HepG2 (cell line): Measurements from ENCODE around the gene POLR3E. TPM values are rescaled to one million over a fixed set of nuclear protein-coding genes. Genes with fewer than 3 reads are reported as not detected.
A peak's percentile ranks its signal among the peaks of the same experiment; 100 is the strongest.

Experiments
- ATAC-seq: fragments of 200-7000 bp; cut with Tn5 transposase; 3 replicates; pipeline ENCODE4 v1.9.1; 2020; ENCODE audit warnings: mild to moderate bottlenecking, moderate library complexity
- BruUV-seq: library from RNA; stranded (reverse); fragments of 400-500 nt; replicated peaks from 2 replicates; lab custom pipeline; 2021; lab: Mats Ljungman, UMichigan
- CTCF ChIA-PET: fragments of 300-600 bp; formaldehyde crosslinking; extraction: SDS; loops from one replicate; lab custom pipeline; 2021; ENCODE audit warnings: low total read pairs, inconsistent platforms, low intra/inter-chr PET ratio; lab: Yijun Ruan, JAX
- POLR2A ChIA-PET: fragments of 350-600 bp; sonication (Branson Sonifier 250); formaldehyde crosslinking; loops from one replicate; lab custom pipeline; 2020; ENCODE audit warnings: antibody characterized with exemption, inconsistent platforms; lab: Yijun Ruan, JAX
- DNase-seq: peaks from one replicate; pipeline ENCODE4 v3.0.0-alpha.2; 2015; ENCODE audit warnings: low spot score
- FAIRE-seq: peaks from 3 replicates; lab custom pipeline; 2011; peaks lifted over from hg19 to GRCh38; lab: Jason Lieb, UNC
- H2AFZ ChIP-seq: one replicate; pipeline ENCODE4 v1.6.1; 2011; ENCODE audit warnings: low read length, inconsistent platforms
- H3K27ac ChIP-seq: fragments of 300-600 bp; 3 replicates; pipeline ENCODE4 v1.8.0; 2011; ENCODE audit warnings: mixed run types, mild to moderate bottlenecking, mixed read lengths, low read length, inconsistent platforms; ENCODE audit not compliant: insufficient read depth; ENCODE audit errors: extremely low read length
- H3K27me3 ChIP-seq, 2 experiments: fragments of 200-600 bp in 1 of 2; 2 replicates in 1 of 2; 3 replicates in 1 of 2; pipeline versions ENCODE4 v1.6.0 to v1.8.0; 2011; ENCODE audit warnings: low read length in 2 of 2, mild to moderate bottlenecking in 2 of 2, moderate library complexity in 2 of 2, inconsistent platforms in 1 of 2; ENCODE audit not compliant: insufficient read depth in 2 of 2, control insufficient read depth in 1 of 2
- H3K36me3 ChIP-seq, 2 experiments: fragments of 200-600 bp in 1 of 2; replicated peaks in 1 of 2; 2 replicates in 1 of 2; 3 replicates in 1 of 2; pipeline versions ENCODE4 v1.5.1 to v1.8.0; 2011; ENCODE audit warnings: low read length in 2 of 2, inconsistent platforms in 1 of 2; ENCODE audit not compliant: insufficient read depth in 2 of 2, control insufficient read depth in 1 of 2
- H3K4me1 ChIP-seq: 2 replicates; pipeline ENCODE4 v1.5.1; 2012; ENCODE audit warnings: low read length, inconsistent platforms; ENCODE audit not compliant: insufficient read depth
- H3K4me2 ChIP-seq: 2 replicates; pipeline ENCODE4 v1.6.0; 2011; ENCODE audit warnings: low read depth, low read length, inconsistent platforms
- H3K4me3 ChIP-seq, 3 experiments: fragments of 200-600 bp in 1 of 3; sonication (generic), shearing (Covaris generic) in 1 of 3; replicated peaks in 1 of 3; 2 replicates each; pipeline ENCODE4 v1.5.1; 2011 to 2016; ENCODE audit warnings: low read length in 3 of 3, inconsistent platforms in 2 of 3, low read depth in 2 of 3, mild to moderate bottlenecking in 2 of 3, control low read depth in 1 of 3, mixed read lengths in 1 of 3; ENCODE audit not compliant: insufficient read depth in 1 of 3
- H3K79me2 ChIP-seq: one replicate; pipeline ENCODE4 v1.6.1; 2011; ENCODE audit warnings: low read length, inconsistent platforms; ENCODE audit not compliant: insufficient read depth
- H3K9ac ChIP-seq: 2 replicates; pipeline ENCODE4 v1.6.0; 2011; ENCODE audit warnings: mild to moderate bottlenecking, low read depth, low read length, inconsistent platforms; ENCODE audit not compliant: insufficient read depth
- H3K9me3 ChIP-seq: 2 replicates; pipeline ENCODE4 v1.5.1; 2012; ENCODE audit warnings: mild to moderate bottlenecking, low read length
- H4K20me1 ChIP-seq: 2 replicates; pipeline ENCODE4 v1.6.0; 2011; ENCODE audit warnings: inconsistent platforms, mild to moderate bottlenecking, low read length, moderate library complexity; ENCODE audit not compliant: insufficient read depth
- AGO2 ChIP-seq: fragments of 200-400 bp; formaldehyde crosslinking; optimal IDR thresholded peaks from 2 replicates; pipeline ENCODE3; 2017; ENCODE audit warnings: mild to moderate bottlenecking, low read depth, low read length, moderate library complexity
- FOXA1 ChIP-seq, 2 experiments: fragments of 450-650 bp in 1 of 2; sonication (generic) in 1 of 2; formaldehyde crosslinking in 1 of 2; IDR thresholded peaks; 2 replicates each; pipeline versions ENCODE4 v1.4.0 to v1.6.1; 2016 to 2020; ENCODE audit warnings: missing genetic modification reagents in 1 of 2
- FOXO1 ChIP-seq: sonication (generic); formaldehyde crosslinking; IDR thresholded peaks from 2 replicates; pipeline ENCODE4 v1.4.0; 2020; ENCODE audit warnings: missing genetic modification reagents
- PTBP1 ChIP-seq: fragments of 200-400 bp; formaldehyde crosslinking; IDR thresholded peaks from 2 replicates; pipeline ENCODE4 v1.6.1; 2018; ENCODE audit warnings: low read length, low read depth; ENCODE audit not compliant: poor library complexity, severe bottlenecking
- RBM22 ChIP-seq: fragments of 200-400 bp; formaldehyde crosslinking; optimal IDR thresholded peaks from 2 replicates; pipeline ENCODE3; 2017; ENCODE audit warnings: mild to moderate bottlenecking, low read length, moderate library complexity
- SALL1 ChIP-seq: sonication (generic); formaldehyde crosslinking; IDR thresholded peaks from 2 replicates; pipeline ENCODE4 v1.8.0; 2022; ENCODE audit warnings: mild to moderate bottlenecking, missing genetic modification reagents
- SRSF9 ChIP-seq: fragments of 200-400 bp; formaldehyde crosslinking; IDR thresholded peaks from 2 replicates; pipeline ENCODE4 v1.6.1; 2018; ENCODE audit warnings: borderline replicate concordance, mild to moderate bottlenecking, low read depth, low read length; ENCODE audit not compliant: insufficient read depth, poor library complexity, severe bottlenecking
- TEAD3 ChIP-seq: optimal IDR thresholded peaks from 2 replicates; pipeline ENCODE3; 2016; ENCODE audit warnings: borderline replicate concordance
- ZBTB38 ChIP-seq: sonication (generic); formaldehyde crosslinking; IDR thresholded peaks from 2 replicates; pipeline ENCODE4 v1.5.1; 2020; ENCODE audit warnings: mild to moderate bottlenecking, missing genetic modification reagents
- ZKSCAN5 ChIP-seq: sonication (generic); formaldehyde crosslinking; IDR thresholded peaks from 2 replicates; pipeline ENCODE4 v1.5.1; 2020; ENCODE audit warnings: mild to moderate bottlenecking, missing genetic modification reagents
- ZNF660 ChIP-seq: sonication (generic); formaldehyde crosslinking; IDR thresholded peaks from 2 replicates; pipeline ENCODE4 v1.5.1; 2020; ENCODE audit warnings: mild to moderate bottlenecking, low read depth, missing genetic modification reagents, borderline replicate concordance
- ZNF768 ChIP-seq: sonication (generic); formaldehyde crosslinking; IDR thresholded peaks from 2 replicates; pipeline ENCODE4 v1.4.0; 2020; ENCODE audit warnings: missing genetic modification reagents
- WGBS: methylation state at CpG from one replicate; pipeline ENCODE4 v1.1.6; 2017; ENCODE audit warnings: low lambda C conversion rate; 5-methylcytosine and 5-hydroxymethylcytosine counted together
- in situ Hi-C: cut with HindIII; loops from 2 replicates; pipeline ENCODE4 v1.10.0; 2017; ENCODE audit warnings: low pct_unique_long_range_greater_than_20kb; ENCODE audit not compliant: extremely low pct_ligation_motif_present
- intact Hi-C: fragments of 100-400 bp; cut with micrococcal nuclease; formaldehyde crosslinking; loops from one replicate; pipeline ENCODE4 v1.10.0; 2022; ENCODE audit not compliant: unreplicated experiment
- polyA plus RNA-seq, 8 experiments: library from polyadenylated mRNA; depleted of rRNA in 3 of 8; stranded (reverse) in 7 of 8; unstranded in 1 of 8; fragments of >200 nt; fragmentation: Illumina TruSeq in 4 of 8; extraction: Trizol in 4 of 8; gene quantifications; 2 replicates each; pipeline versions ENCODE4 v1.2.1 to v1.2.3, GENCODE V29; 2011 to 2016; ENCODE audit warnings: low read depth in 4 of 8, missing spikeins in 1 of 8, mixed read lengths in 1 of 8; ENCODE audit not compliant: insufficient read depth in 1 of 8
- total RNA-seq, 5 experiments: library from RNA; depleted of rRNA; stranded (reverse); fragments of >200 nt; fragmentation: Illumina TruSeq; extraction: Trizol; gene quantifications; 2 replicates each; pipeline ENCODE4 v1.2.3, GENCODE V29; 2016; ENCODE audit warnings: low read depth in 1 of 5
- TF ChIP-seq, protein P1 (sequence below): sonication (generic); formaldehyde crosslinking; IDR thresholded peaks from 2 replicates; pipeline ENCODE4 v1.5.1; 2020; ENCODE audit warnings: mild to moderate bottlenecking, moderate library complexity, missing genetic modification reagents
- TF ChIP-seq, protein P2 (sequence below): sonication (generic); formaldehyde crosslinking; IDR thresholded peaks from 2 replicates; pipeline ENCODE4 v1.4.0; 2020; ENCODE audit warnings: mild to moderate bottlenecking, missing genetic modification reagents
- TF ChIP-seq, protein P3 (sequence below): conservative IDR thresholded peaks from 2 replicates; pipeline ENCODE4 v1.6.1; 2018; ENCODE audit warnings: missing genetic modification reagents

Gene POLR3E
- total and polyA plus RNA-seq, 2 of the 13 experiments (the other 11 are each of a cell fraction or from before 2014, with no cell fraction given), result 135 to 262 TPM

DNA sequence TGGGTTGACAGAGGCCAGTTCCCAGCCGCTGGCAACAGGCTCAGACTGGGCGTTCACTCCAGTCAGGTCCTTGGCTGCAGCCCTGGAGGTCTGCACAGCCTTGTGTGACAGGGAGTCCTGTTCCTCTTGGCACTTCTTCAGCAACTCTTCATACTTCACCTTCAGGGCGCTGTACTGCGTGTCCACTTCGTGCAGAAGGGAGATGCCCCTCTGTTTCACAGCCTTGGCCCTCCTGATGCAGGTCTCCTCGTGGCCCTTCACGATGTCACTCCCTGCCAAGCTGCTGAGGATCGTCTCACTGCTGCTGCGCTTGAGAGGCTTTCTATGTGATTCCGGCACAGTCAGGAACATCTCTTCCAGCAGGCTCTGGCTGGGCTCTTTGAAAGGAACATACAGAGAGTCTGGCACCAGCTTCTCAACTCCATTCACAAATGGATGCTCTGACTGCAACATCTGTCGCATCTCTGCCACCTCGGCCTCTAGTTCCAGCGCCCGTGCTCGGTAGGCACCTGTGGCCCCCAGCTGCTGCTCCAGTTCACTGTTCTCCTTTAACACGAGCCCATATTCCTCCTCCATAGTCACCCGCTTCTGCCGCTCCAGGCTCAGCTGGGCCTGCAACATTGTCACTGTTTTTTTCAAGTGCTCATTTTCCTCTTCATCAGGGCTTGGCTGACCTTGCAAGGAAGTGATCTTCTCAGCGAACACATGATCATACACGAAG is 50.1 kb downstream of the POLR3E start:
- Histone ChIP-seq H3K4me1 (0 out of 2 replicates have a peak, but pooled peaks cover under 1% of the 10 kb centered on the region), H2AFZ (no peak overlapping the region), H3K9ac (no peak overlapping the region), H3K4me2 (no peak overlapping the region), H3K9me3 (no peaks in the 10 kb centered on the region), H4K20me1 (peaks cover 12% of the 10 kb centered on the region; the same call in 1 of the 2 replicates), H3K36me3 (peaks cover 39 to 69% of the 10 kb centered on the region in 2 experiments), H3K79me2 (peaks cover 12% of the 10 kb centered on the region), H3K4me3 (no peak overlapping the region), H3K27ac (no peak overlapping the region), H3K27me3 (no peaks in the 10 kb centered on the region)
- POLR2A ChIA-PET, result interaction anchor here (2.1 kb wide), 1 partner anchor 26 kb away, joined by 6 read pairs; no protein-coding TSS in a partner anchor
- no peak for FAIRE-seq
- no peak for DNase-seq
- intact Hi-C loops (no loop called here), in situ Hi-C loops (loop anchor here (25.0 kb wide), 2 partner anchors 785 to 1185 kb away; partner anchors contain the start of genes DNAH3 and LDAF1)
- CTCF ChIA-PET, result no interaction called here
- BruUV-seq, result no TSS peak
- peak; percentile 26 for ATAC-seq
- 96% methylated on average over 20 of the region's 20 CpGs for whole genome bisulfite sequencing
- TF ChIP-seq FOXO1 (CRISPR knock-in tag), result 0 out of 2 replicates have a peak, but pooled peaks have one; percentile 9
- peak; percentile 65 for TF ChIP-seq RBM22
- peak; percentile 47; the same call in 1 of the 2 replicates for TF ChIP-seq ZBTB38 (CRISPR knock-in tag)
- TF ChIP-seq, protein P1, sequence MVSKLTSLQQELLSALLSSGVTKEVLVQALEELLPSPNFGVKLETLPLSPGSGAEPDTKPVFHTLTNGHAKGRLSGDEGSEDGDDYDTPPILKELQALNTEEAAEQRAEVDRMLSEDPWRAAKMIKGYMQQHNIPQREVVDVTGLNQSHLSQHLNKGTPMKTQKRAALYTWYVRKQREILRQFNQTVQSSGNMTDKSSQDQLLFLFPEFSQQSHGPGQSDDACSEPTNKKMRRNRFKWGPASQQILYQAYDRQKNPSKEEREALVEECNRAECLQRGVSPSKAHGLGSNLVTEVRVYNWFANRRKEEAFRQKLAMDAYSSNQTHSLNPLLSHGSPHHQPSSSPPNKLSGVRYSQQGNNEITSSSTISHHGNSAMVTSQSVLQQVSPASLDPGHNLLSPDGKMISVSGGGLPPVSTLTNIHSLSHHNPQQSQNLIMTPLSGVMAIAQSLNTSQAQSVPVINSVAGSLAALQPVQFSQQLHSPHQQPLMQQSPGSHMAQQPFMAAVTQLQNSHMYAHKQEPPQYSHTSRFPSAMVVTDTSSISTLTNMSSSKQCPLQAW, result no peak
- no peak for TF ChIP-seq ZKSCAN5 (CRISPR knock-in tag)
- TF ChIP-seq, protein P2, sequence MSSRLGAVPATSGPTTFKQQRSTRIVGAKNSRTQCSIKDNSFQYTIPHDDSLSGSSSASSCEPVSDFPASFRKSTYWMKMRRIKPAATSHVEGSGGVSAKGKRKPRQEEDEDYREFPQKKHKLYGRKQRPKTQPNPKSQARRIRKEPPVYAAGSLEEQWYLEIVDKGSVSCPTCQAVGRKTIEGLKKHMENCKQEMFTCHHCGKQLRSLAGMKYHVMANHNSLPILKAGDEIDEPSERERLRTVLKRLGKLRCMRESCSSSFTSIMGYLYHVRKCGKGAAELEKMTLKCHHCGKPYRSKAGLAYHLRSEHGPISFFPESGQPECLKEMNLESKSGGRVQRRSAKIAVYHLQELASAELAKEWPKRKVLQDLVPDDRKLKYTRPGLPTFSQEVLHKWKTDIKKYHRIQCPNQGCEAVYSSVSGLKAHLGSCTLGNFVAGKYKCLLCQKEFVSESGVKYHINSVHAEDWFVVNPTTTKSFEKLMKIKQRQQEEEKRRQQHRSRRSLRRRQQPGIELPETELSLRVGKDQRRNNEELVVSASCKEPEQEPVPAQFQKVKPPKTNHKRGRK, result no peak
- 0 out of 2 replicates have a peak, but pooled peaks have one; percentile 7 for TF ChIP-seq SALL1 (CRISPR knock-in tag)
- TF ChIP-seq ZNF660, result no peak
- TF ChIP-seq PTBP1, result no peak
- 0 out of 2 replicates have a peak, but pooled peaks have one; percentile 38 for TF ChIP-seq ZNF768
- no peak for TF ChIP-seq FOXA1 (IDR thresholded peaks at IDR 0.05)
- no peak for TF ChIP-seq FOXA1 (CRISPR knock-in tag; IDR thresholded peaks at IDR 0.05)
- TF ChIP-seq, protein P3, sequence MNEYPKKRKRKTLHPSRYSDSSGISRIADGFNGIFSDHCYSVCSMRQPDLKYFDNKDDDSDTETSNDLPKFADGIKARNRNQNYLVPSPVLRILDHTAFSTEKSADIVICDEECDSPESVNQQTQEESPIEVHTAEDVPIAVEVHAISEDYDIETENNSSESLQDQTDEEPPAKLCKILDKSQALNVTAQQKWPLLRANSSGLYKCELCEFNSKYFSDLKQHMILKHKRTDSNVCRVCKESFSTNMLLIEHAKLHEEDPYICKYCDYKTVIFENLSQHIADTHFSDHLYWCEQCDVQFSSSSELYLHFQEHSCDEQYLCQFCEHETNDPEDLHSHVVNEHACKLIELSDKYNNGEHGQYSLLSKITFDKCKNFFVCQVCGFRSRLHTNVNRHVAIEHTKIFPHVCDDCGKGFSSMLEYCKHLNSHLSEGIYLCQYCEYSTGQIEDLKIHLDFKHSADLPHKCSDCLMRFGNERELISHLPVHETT, result no peak
- TF ChIP-seq AGO2, result peak; percentile 51
- no peak for TF ChIP-seq SRSF9
- peak; percentile 15 for TF ChIP-seq TEAD3 (CRISPR knock-in tag)
